Vagina (tissue), 2 donors: ENCODE measurements around the gene MRPL10. TPM values are rescaled to one million over a fixed set of nuclear protein-coding genes. Genes with fewer than 3 reads are reported as not detected.

ENCODE experiments used
- DNase-seq, 2 donors: peaks; one replicate each; pipeline ENCODE4 v3.0.0-alpha.2; 2017; ENCODE audit errors: extremely low spot score in 2 of 2
- H3K27ac ChIP-seq: fragments of 200-600 bp; sonication (generic); one replicate; pipeline ENCODE4 v1.5.1; 2019
- H3K27me3 ChIP-seq: fragments of 200-600 bp; sonication (generic); one replicate; pipeline ENCODE4 v1.5.1; 2019
- H3K36me3 ChIP-seq, 2 donors: fragments of 200-600 bp; sonication (generic); one replicate each; pipeline ENCODE4 v1.5.1; 2017 to 2019
- H3K4me1 ChIP-seq: fragments of 200-600 bp; sonication (generic); one replicate; pipeline ENCODE4 v1.5.1; 2019
- H3K4me3 ChIP-seq, 2 donors: fragments of 200-600 bp; sonication (generic); 1 replicate in 1 of 2; 2 replicates in 1 of 2; pipeline ENCODE4 v1.5.1; 2016 to 2019
- H3K9me3 ChIP-seq: fragments of 200-600 bp; sonication (generic); one replicate; pipeline ENCODE4 v1.5.1; 2019
- CTCF ChIP-seq, 3 experiments: fragments of 450-650 bp in 2 of 3; fragments of 200-600 bp in 1 of 3; sonication (generic) in 1 of 3; IDR thresholded peaks; one replicate each; pipeline ENCODE4 v1.5.1; 2017 to 2019; ENCODE audit warnings: antibody characterized with exemption in 3 of 3, mild to moderate bottlenecking in 2 of 3, moderate library complexity in 2 of 3
- POLR2A ChIP-seq, 2 donors: fragments of 450-650 bp; IDR thresholded peaks; one replicate each; pipeline ENCODE4 v1.6.1; 2017; ENCODE audit warnings: antibody characterized with exemption in 2 of 2, mild to moderate bottlenecking in 2 of 2, moderate library complexity in 2 of 2
- POLR2AphosphoS5 ChIP-seq, 2 donors: sonication (generic); formaldehyde crosslinking; IDR thresholded peaks; one replicate each; pipeline ENCODE4 v1.9.0; 2017; ENCODE audit warnings: antibody characterized with exemption in 2 of 2, mild to moderate bottlenecking in 2 of 2, low read depth in 1 of 2; ENCODE audit not compliant: insufficient read depth in 1 of 2
- intact Hi-C: fragments of 100-400 bp; cut with DNase I; formaldehyde crosslinking; loops from one replicate; pipeline ENCODE4 v1.15.1; 2023
- total RNA-seq: library from RNA; depleted of rRNA; stranded (reverse); fragments of >200 nt; gene quantifications from one replicate; pipeline ENCODE4 v1.2.3, GENCODE V29; 2016

MRPL10 gene
- total RNA-seq = 21.4 TPM

GRCh38 chr17:47831003-47831933 is at the start of gene MRPL10, which contains the start of gene LRRC46:
MRPL10 (minus strand) TSS chr17:47831541; CDS start chr17:47831511, 30 bp downstream.
LRRC46 (plus strand) TSS chr17:47831670; CDS start chr17:47831990, 320 bp downstream.
- peaks cover 0 to 22% of the 10 kb centered on the region in 2 donors for H3K36me3 ChIP-seq
- TF ChIP-seq CTCF (IDR thresholded peaks at IDR 0.05) (no peak), POLR2AphosphoS5 (IDR thresholded peaks at IDR 0.05; ENCODE audit: insufficient read depth in 1 of 2, low read depth in 1 of 2) (peak; percentile 97 to 100), POLR2A (IDR thresholded peaks at IDR 0.05) (peak in 1 of 2 donors; percentile 68)

GRCh38 chr17:47879776-47880454 is 48.6 kb upstream of the MRPL10 start:
- Histone ChIP-seq H3K27ac (no peak overlapping the region), H3K36me3 (no peaks in the 10 kb centered on the region), H3K4me1 (peaks cover 25% of the 10 kb centered on the region), H3K9me3 (no peaks in the 10 kb centered on the region), H3K4me3 (no peak overlapping the region), H3K27me3 (no peaks in the 10 kb centered on the region)
- no peak for DNase-seq
- intact Hi-C loops = no loop called here
- TF ChIP-seq POLR2A (IDR thresholded peaks at IDR 0.05) = no peak
- no peak for TF ChIP-seq POLR2AphosphoS5 (IDR thresholded peaks at IDR 0.05; ENCODE audit: insufficient read depth in 1 of 2, low read depth in 1 of 2)
- TF ChIP-seq CTCF (IDR thresholded peaks at IDR 0.05) = no peak

More at GRCh38 chr17:47831003-47831933, at the start of gene MRPL10, which contains the start of gene LRRC46:
- H3K4me1 ChIP-seq = peaks cover 31% of the 10 kb centered on the region
- peak within 1 kb of the TSS; percentile 81 to 86 for H3K4me3 ChIP-seq
- intact Hi-C loops = no loop called here
- no peaks in the 10 kb centered on the region for H3K27me3 ChIP-seq
- peak within 1 kb of the TSS; percentile 70 for H3K27ac ChIP-seq
- peak in 1 of 2 donors; percentile 94 for DNase-seq
- no peaks in the 10 kb centered on the region for H3K9me3 ChIP-seq

- H3K27ac ChIP-seq = no peak overlapping the region
- H3K36me3 ChIP-seq = no peaks in the 10 kb centered on the region
- peaks cover 17% of the 10 kb centered on the region for H3K4me1 ChIP-seq
- no peaks in the 10 kb centered on the region for H3K9me3 ChIP-seq
- TF ChIP-seq POLR2AphosphoS5 (IDR thresholded peaks at IDR 0.05; ENCODE audit: insufficient read depth in 1 of 2, low read depth in 1 of 2) (no peak), CTCF (IDR thresholded peaks at IDR 0.05) (no peak), POLR2A (IDR thresholded peaks at IDR 0.05) (no peak)
- no peak for DNase-seq
- H3K4me3 ChIP-seq = no peak overlapping the region
- no peaks in the 10 kb centered on the region for H3K27me3 ChIP-seq
- intact Hi-C loops = no loop called here
These were observed 47.8 kb upstream of the MRPL10 start for GRCh38 chr17:47879028-47879585.

GRCh38 chr17:47878203-47879027 is 47.1 kb upstream of the MRPL10 start:
- Histone ChIP-seq H3K4me1 (peaks cover 10% of the 10 kb centered on the region), H3K9me3 (no peaks in the 10 kb centered on the region), H3K27me3 (no peaks in the 10 kb centered on the region), H3K27ac (no peak overlapping the region), H3K36me3 (no peaks in the 10 kb centered on the region), H3K4me3 (no peak overlapping the region)
- intact Hi-C loops = no loop called here
- TF ChIP-seq POLR2AphosphoS5 (IDR thresholded peaks at IDR 0.05; ENCODE audit: insufficient read depth in 1 of 2, low read depth in 1 of 2) = no peak
- no peak for TF ChIP-seq CTCF (IDR thresholded peaks at IDR 0.05)
- no peak for TF ChIP-seq POLR2A (IDR thresholded peaks at IDR 0.05)
- no peak for DNase-seq
